Kidney (tissue), 14 donors: ENCODE measurements around the gene RBFA. TPM values are rescaled to one million over a fixed set of nuclear protein-coding genes. Genes with fewer than 3 reads are reported as not detected.

Experiments
- DNase-seq, 5 donors: peaks; one replicate each; pipeline ENCODE4 v3.0.0-alpha.2; 2013 to 2020
- FAIRE-seq: peaks from 2 replicates; lab custom pipeline; 2012; peaks lifted over from hg19 to GRCh38; lab: Jason Lieb, UNC
- H3K27ac ChIP-seq, 2 donors: one replicate each; pipeline ENCODE4 v1.7.0; 2013; ENCODE audit warnings: low read depth in 2 of 2, low read length in 2 of 2, inconsistent platforms in 1 of 2
- H3K27me3 ChIP-seq: one replicate; pipeline ENCODE4 v1.7.1; 2013; ENCODE audit warnings: low read length, inconsistent platforms; ENCODE audit not compliant: control insufficient read depth, insufficient read depth
- H3K36me3 ChIP-seq, 3 donors: one replicate each; pipeline versions ENCODE4 v1.7.0 to v1.7.1; 2013; ENCODE audit warnings: low read length in 3 of 3, control low read depth in 1 of 3, inconsistent platforms in 1 of 3; ENCODE audit not compliant: insufficient read depth in 3 of 3, control insufficient read depth in 2 of 3
- H3K4me1 ChIP-seq, 3 donors: one replicate each; pipeline versions ENCODE4 v1.7.0 to v1.7.1; 2013; ENCODE audit warnings: low read length in 3 of 3, inconsistent platforms in 1 of 3, low read depth in 1 of 3; ENCODE audit not compliant: control insufficient read depth in 2 of 3, insufficient read depth in 2 of 3
- H3K4me3 ChIP-seq, 3 donors: one replicate each; pipeline versions ENCODE4 v1.7.0 to v1.8.1; 2013; ENCODE audit warnings: low read length in 3 of 3, control low read depth in 1 of 3, inconsistent platforms in 1 of 3
- H3K9ac ChIP-seq, 3 donors: one replicate each; pipeline versions ENCODE4 v1.7.0 to v1.7.1; 2013; ENCODE audit warnings: low read length in 3 of 3, control low read depth in 1 of 3, inconsistent platforms in 1 of 3
- H3K9me3 ChIP-seq, 3 donors: one replicate each; pipeline versions ENCODE4 v1.7.0 to v1.7.1; 2013; ENCODE audit warnings: low read length in 3 of 3, control low read depth in 1 of 3, inconsistent platforms in 1 of 3; ENCODE audit not compliant: control insufficient read depth in 2 of 3, insufficient read depth in 1 of 3
- intact Hi-C: fragments of 100-400 bp; cut with DNase I; formaldehyde crosslinking; loops from one replicate; pipeline ENCODE4 v1.11.1; 2022
- polyA plus RNA-seq: library from polyadenylated mRNA; stranded (reverse); fragments of 350-450 nt; fragmentation: Illumina TruSeq; extraction: RNeasy Lipid Tissue Mini Kit (QIAGEN cat#74804); gene quantifications from one replicate; pipeline ENCODE4 v1.2.3, GENCODE V29; 2014; ENCODE audit warnings: low read depth, low replicate concordance; ENCODE audit not compliant: insufficient read depth
- total RNA-seq: library from RNA; stranded (reverse); fragmentation: NEBNext Ultra II Directional; extraction: Animal tissue kit (Norgen Biotek cat#: 25700); gene quantifications from one replicate; pipeline ENCODE4 v1.2.1, GENCODE V29; 2021
- TF ChIP-seq, protein P1 (sequence below): IDR thresholded peaks from 3 replicates; pipeline ENCODE4 v1.5.1; 2012; ENCODE audit warnings: mild to moderate bottlenecking, moderate library complexity, borderline replicate concordance; ENCODE audit not compliant: insufficient read depth; ENCODE audit errors: extremely low read depth
- donor health status: control.
- donor health status: control.
- donor health status: control.
- donor health status: control.
- donor health status: control.
- donor health status: DM: yes; HTN: yes; CAD: no.
- donor health status: Normal renal cell carcinoma (clear cell type).

Gene RBFA
- total and polyA plus RNA-seq, 2 donors from 2014 or later, result 17.7 to 21.4 TPM

DNA sequence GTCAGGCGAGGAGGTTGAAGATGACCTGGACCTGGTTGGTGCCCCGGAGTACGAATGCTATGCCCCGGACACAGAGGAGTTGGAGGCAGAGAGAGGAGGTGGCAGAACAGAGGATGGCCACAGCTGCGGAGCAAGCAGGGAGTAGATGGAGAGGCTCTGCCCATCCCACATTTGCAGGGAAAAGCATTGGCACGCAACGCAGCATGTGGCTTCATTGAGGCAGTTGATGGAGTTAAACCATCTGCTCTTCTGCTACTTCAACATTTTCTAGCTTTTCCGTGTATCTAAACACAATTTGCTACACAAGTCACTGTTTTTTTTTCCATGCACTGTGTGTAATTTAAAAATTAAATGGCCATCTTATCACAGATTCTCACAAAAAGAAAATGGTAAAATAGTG lies 11.8 kb downstream of the RBFA start:
- no peak for FAIRE-seq

GRCh38 chr18:80046431-80046830 lies 12.2 kb downstream of the RBFA start:
- Histone ChIP-seq H3K9ac (no peak overlapping the region), H3K4me3 (no peak overlapping the region), H3K4me1 (no peaks in the 10 kb centered on the region), H3K27me3 (no peaks in the 10 kb centered on the region), H3K9me3 (peaks cover 0 to 4% (median 0%) of the 10 kb centered on the region in 3 donors), H3K36me3 (peaks cover 0 to 14% (median 6%) of the 10 kb centered on the region in 3 donors), H3K27ac (no peak overlapping the region)
- no peak for DNase-seq
- TF ChIP-seq, protein P1, sequence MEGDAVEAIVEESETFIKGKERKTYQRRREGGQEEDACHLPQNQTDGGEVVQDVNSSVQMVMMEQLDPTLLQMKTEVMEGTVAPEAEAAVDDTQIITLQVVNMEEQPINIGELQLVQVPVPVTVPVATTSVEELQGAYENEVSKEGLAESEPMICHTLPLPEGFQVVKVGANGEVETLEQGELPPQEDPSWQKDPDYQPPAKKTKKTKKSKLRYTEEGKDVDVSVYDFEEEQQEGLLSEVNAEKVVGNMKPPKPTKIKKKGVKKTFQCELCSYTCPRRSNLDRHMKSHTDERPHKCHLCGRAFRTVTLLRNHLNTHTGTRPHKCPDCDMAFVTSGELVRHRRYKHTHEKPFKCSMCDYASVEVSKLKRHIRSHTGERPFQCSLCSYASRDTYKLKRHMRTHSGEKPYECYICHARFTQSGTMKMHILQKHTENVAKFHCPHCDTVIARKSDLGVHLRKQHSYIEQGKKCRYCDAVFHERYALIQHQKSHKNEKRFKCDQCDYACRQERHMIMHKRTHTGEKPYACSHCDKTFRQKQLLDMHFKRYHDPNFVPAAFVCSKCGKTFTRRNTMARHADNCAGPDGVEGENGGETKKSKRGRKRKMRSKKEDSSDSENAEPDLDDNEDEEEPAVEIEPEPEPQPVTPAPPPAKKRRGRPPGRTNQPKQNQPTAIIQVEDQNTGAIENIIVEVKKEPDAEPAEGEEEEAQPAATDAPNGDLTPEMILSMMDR, result no peak
- no peak for FAIRE-seq
- intact Hi-C loops, result no loop called here

More for the DNA sequence above, 11.8 kb downstream of the RBFA start:
- Histone ChIP-seq H3K9me3 (peaks cover 0 to 2% (median 0%) of the 10 kb centered on the region in 3 donors), H3K36me3 (peaks cover 0 to 14% (median 6%) of the 10 kb centered on the region in 3 donors), H3K27me3 (no peaks in the 10 kb centered on the region), H3K4me3 (no peak overlapping the region), H3K4me1 (no peaks in the 10 kb centered on the region), H3K9ac (no peak overlapping the region), H3K27ac (no peak overlapping the region)
- intact Hi-C loops, result no loop called here
- DNase-seq, result no peak
- TF ChIP-seq, protein P1, result no peak

- peaks cover 0 to 14% (median 6%) of the 10 kb centered on the region in 3 donors for H3K36me3 ChIP-seq
- FAIRE-seq (no peak), DNase-seq (no peak)
- peaks cover 0 to 8% (median 0%) of the 10 kb centered on the region in 3 donors for H3K9me3 ChIP-seq
- intact Hi-C loops, result no loop called here
- H3K4me1 ChIP-seq, result no peaks in the 10 kb centered on the region
- no peaks in the 10 kb centered on the region for H3K27me3 ChIP-seq
- H3K9ac ChIP-seq, result no peak overlapping the region
- H3K27ac ChIP-seq, result no peak overlapping the region
- TF ChIP-seq, protein P1, result no peak
- H3K4me3 ChIP-seq, result no peak overlapping the region
Measured at GRCh38 chr18:80046961-80047541, 12.8 kb downstream of the RBFA start.

DNA sequence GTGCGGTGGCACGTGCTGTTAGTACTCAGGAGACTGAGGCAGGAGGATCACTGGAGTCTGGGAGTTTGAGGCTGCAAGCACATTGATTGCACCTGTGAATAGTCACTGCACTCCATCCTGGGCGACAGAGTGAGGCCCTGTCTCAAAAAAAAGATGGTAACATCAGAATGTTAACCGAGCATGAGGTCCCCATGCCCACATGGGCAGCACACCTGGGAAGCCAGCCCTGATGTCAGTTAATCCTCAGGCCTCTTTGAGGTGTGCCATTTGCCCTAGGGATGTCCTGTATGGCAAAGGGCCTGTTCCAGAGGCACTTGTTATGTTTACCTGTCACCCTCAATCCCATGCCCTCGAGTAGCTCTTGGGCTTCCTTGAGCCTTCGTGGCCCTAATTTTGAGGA lies 16.6 kb downstream of the RBFA start:
- Histone ChIP-seq H3K9ac (no peak overlapping the region), H3K36me3 (peaks cover 0 to 3% (median 2%) of the 10 kb centered on the region in 3 donors), H3K4me3 (no peak overlapping the region), H3K27ac (no peak overlapping the region), H3K4me1 (no peaks in the 10 kb centered on the region), H3K9me3 (peaks cover 0 to 8% (median 7%) of the 10 kb centered on the region in 3 donors), H3K27me3 (no peaks in the 10 kb centered on the region)
- no peak for DNase-seq
- intact Hi-C loops, result no loop called here
- TF ChIP-seq, protein P1, result no peak
- FAIRE-seq, result no peak
